ENCODE results near the gene GPR137. TPM values are rescaled to one million over a fixed set of nuclear protein-coding genes. Genes with fewer than 3 reads are reported as not detected.

GPR137 gene
- total and polyA plus RNA-seq, 9 of the 15 experiments (the other 6 are each of a cell fraction or from before 2014, with no cell fraction given): 0.32 to 26.7 (median 10.7) TPM

DNA sequence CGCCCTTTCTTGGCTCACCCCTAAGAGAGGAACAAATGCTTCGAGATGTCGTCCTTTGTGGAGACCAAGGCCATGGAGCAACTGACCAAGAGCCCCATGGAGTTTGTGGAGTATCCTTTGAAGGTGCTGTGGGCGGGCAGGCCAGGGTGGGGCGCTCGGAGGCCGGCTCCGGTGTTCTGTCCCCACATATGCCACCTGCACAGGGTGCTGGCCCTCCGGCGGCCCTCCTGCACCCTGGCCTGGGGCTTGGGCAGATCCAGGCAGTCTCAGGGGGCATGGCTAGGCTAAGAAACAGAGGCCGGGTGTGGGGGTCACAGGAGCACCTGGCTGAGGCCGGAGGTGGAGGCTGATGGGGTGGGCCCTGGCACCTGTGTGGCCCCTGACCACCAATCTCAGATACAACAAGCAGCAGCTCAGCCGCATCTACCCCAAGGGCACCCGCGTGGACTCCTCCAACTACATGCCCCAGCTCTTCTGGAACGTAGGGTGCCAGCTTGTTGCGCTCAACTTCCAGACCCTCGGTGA is 24.0 kb upstream of the GPR137 start (continued):
- TF ChIP-seq, protein P1, sequence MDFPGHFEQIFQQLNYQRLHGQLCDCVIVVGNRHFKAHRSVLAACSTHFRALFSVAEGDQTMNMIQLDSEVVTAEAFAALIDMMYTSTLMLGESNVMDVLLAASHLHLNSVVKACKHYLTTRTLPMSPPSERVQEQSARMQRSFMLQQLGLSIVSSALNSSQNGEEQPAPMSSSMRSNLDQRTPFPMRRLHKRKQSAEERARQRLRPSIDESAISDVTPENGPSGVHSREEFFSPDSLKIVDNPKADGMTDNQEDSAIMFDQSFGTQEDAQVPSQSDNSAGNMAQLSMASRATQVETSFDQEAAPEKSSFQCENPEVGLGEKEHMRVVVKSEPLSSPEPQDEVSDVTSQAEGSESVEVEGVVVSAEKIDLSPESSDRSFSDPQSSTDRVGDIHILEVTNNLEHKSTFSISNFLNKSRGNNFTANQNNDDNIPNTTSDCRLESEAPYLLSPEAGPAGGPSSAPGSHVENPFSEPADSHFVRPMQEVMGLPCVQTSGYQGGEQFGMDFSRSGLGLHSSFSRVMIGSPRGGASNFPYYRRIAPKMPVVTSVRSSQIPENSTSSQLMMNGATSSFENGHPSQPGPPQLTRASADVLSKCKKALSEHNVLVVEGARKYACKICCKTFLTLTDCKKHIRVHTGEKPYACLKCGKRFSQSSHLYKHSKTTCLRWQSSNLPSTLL (IDR thresholded peaks at IDR 0.05): no peak
- no peak for TF ChIP-seq GTF2F1 (IDR thresholded peaks at IDR 0.05; ENCODE audit: low read depth, low read length)
- no peak for TF ChIP-seq BHLHE40 (IDR thresholded peaks at IDR 0.05; ENCODE audit: low read length)
- TF ChIP-seq, protein P2, sequence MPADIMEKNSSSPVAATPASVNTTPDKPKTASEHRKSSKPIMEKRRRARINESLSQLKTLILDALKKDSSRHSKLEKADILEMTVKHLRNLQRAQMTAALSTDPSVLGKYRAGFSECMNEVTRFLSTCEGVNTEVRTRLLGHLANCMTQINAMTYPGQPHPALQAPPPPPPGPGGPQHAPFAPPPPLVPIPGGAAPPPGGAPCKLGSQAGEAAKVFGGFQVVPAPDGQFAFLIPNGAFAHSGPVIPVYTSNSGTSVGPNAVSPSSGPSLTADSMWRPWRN (IDR thresholded peaks at IDR 0.05; ENCODE audit: low read depth): no peak

GRCh38 chr11:64262271-64263002 is 23.2 kb upstream of the GPR137 start:
- WGBS (ENCODE audit: insufficient coverage, low coverage, missing lambda C conversion rate): 95% methylated on average over 36 of the region's 42 CpGs
- H3K9me3 ChIP-seq (replicated peaks; ENCODE audit: control insufficient read depth, insufficient read depth, low read depth, low read length): no peaks in the 10 kb centered on the region
- no peak overlapping the region for H3K4me2 ChIP-seq (ENCODE audit: insufficient read depth, low read length)
- H3K9ac ChIP-seq (ENCODE audit: insufficient read depth in 1 of 2, low read depth in 2 of 2, low read length in 2 of 2): peak overlapping the region in 1 of 2 experiments; percentile 67; a peak in 1 of 4 replicates
- no peaks in the 10 kb centered on the region for H3K9me1 ChIP-seq (ENCODE audit: control insufficient read depth, insufficient read depth, low read length)
- POLR2A ChIA-PET: interaction anchor here (0.6 to 2.4 kb wide), 4 partner anchors 10 to 429 kb away, joined by 3 to 7 read pairs (median 4); partner anchors contain the start of gene PLCB3
- H3K4me3 ChIP-seq: no peak overlapping the region
- no peak overlapping the region for H2AFZ ChIP-seq (ENCODE audit: low read depth, low read length)
- H3K27me3 ChIP-seq (ENCODE audit: control insufficient read depth in 2 of 2, insufficient read depth in 2 of 2, low read length in 2 of 2): no peaks in the 10 kb centered on the region
- H3K36me3 ChIP-seq (ENCODE audit: control insufficient read depth, insufficient read depth, low read length): peaks cover 91% of the 10 kb centered on the region
- in situ Hi-C loops (cut with MboI): no loop called here
- H3K27ac ChIP-seq (ENCODE audit: extremely low read depth, low read depth, low read length): no peak overlapping the region
- no peak for ATAC-seq
- no TSS peak for BruUV-seq (replicated peaks)
- H4K20me1 ChIP-seq (replicated peaks; ENCODE audit: control insufficient read depth, insufficient read depth, low read length): 0 out of 2 replicates have a peak, but pooled peaks cover 4% of the 10 kb centered on the region
- intact Hi-C loops (cut with micrococcal nuclease): no loop called here
- peak in 1 of 4 experiments; percentile 5 for DNase-seq (ENCODE audit: extremely low read depth in 1 of 4, low spot score in 3 of 4)
- CTCF ChIA-PET (ENCODE audit: low intra/inter-chr PET ratio): no interaction called here
- peaks cover 0 to 46% of the 10 kb centered on the region in 2 experiments; a peak in 2 of 5 replicates for H3K4me1 ChIP-seq (replicated peaks in 1 of 2; ENCODE audit: control insufficient read depth in 2 of 2, insufficient read depth in 2 of 2, low read length in 2 of 2)
- no peak for FAIRE-seq
- no peaks in the 10 kb centered on the region for H3K79me2 ChIP-seq (ENCODE audit: control insufficient read depth, insufficient read depth, low read length)
- TF ChIP-seq NFATC3 (IDR thresholded peaks at IDR 0.05) (no peak), POLR2G (IDR thresholded peaks at IDR 0.05; ENCODE audit: low read depth, low read length) (peak; percentile 49; the same call in 1 of the 2 replicates), PBX2 (CRISPR knock-in tag; IDR thresholded peaks at IDR 0.05; ENCODE audit: low read depth) (no peak), PBX2 (tag; conservative IDR thresholded peaks at IDR 0.05; ENCODE audit: low read depth) (no peak), NR2C1 (IDR thresholded peaks at IDR 0.05) (no peak), NR2C1 (tag; IDR thresholded peaks at IDR 0.05) (no peak), TRIM28 (IDR thresholded peaks at IDR 0.05) (no peak), PHF8 (IDR thresholded peaks at IDR 0.05; ENCODE audit: borderline replicate concordance, low read length) (no peak)
- TF ChIP-seq, protein P3, sequence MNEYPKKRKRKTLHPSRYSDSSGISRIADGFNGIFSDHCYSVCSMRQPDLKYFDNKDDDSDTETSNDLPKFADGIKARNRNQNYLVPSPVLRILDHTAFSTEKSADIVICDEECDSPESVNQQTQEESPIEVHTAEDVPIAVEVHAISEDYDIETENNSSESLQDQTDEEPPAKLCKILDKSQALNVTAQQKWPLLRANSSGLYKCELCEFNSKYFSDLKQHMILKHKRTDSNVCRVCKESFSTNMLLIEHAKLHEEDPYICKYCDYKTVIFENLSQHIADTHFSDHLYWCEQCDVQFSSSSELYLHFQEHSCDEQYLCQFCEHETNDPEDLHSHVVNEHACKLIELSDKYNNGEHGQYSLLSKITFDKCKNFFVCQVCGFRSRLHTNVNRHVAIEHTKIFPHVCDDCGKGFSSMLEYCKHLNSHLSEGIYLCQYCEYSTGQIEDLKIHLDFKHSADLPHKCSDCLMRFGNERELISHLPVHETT (CRISPR knock-in tag; conservative IDR thresholded peaks at IDR 0.05 in 1 of 2, IDR thresholded peaks at IDR 0.05 in 1 of 2): no peak
